NCI-H460 (cell line): Measurements from ENCODE around the gene SEMA5A. TPM values are rescaled to one million over a fixed set of nuclear protein-coding genes. Genes with fewer than 3 reads are reported as not detected.

Experiments used
- DNase-seq: peaks from one replicate; pipeline ENCODE4 v3.0.0-alpha.2; 2016; ENCODE audit warnings: low read depth; ENCODE audit errors: extremely low read depth
- total RNA-seq: library from RNA; depleted of rRNA; stranded (reverse); fragments of >200 nt; shearing (Covaris generic); gene quantifications from 2 replicates; pipeline ENCODE4 v1.2.3, GENCODE V29; 2014

The SEMA5A gene
- total RNA-seq, 1 experiment from 2014 or later = 5.3 TPM

DNA sequence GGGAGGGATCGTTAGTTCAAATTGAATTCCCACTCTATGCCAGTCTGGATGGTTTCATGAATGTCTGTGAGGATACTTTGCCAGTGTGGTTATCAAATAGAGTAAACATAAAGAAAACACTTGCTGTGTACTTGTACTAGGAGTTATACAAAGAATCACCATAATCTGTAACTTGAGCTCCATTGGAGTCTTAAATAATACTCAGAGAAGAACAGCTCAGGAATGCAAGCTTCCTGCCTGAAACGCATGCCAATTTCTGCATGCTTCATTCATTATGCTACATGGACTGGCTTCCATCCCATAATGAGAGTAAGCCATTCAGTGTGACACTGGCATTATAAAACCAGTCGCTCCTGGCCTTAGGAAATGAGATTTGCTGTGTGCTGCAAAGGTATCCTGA, 351.4 kb downstream of the SEMA5A start:
- DNase-seq = no peak

DNA sequence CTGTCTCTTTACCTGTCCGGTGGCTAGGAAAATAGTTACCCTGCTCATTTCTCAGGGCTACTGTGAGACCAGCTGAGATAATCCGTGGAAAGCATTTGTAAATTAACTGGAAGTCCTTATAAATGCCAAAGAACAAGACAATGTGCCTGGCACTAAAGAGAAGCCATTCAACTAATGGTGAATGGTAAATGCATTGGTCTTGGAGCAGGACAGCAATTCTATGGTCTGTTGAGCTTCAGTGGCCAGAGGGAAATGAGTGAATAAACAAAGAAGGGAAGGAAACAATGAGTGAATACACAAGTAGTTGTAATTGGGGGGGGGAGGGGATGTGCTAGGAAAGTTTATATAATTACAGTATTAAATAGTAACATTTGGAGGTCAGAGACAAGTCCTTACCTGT, 353.6 kb downstream of the SEMA5A start:
- no peak for DNase-seq

DNA sequence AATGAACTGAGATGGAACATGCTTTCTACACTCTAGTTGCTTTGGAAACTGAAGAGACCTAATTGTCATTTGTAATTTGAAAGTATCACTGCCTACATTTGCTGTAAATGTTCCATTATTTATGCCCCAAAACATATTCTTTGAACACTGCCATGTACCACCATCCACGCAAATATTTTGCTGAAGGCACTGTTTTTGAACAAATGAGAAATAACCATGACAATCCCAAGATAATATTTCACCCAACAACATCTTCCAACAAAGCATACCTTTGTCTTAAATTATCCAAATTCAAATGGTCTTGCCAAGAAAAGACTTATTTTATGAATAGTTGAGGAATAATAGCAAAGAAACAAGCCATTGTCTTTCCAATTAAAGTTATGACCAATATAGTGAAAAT, 356.2 kb downstream of the SEMA5A start:
- no peak for DNase-seq

DNA sequence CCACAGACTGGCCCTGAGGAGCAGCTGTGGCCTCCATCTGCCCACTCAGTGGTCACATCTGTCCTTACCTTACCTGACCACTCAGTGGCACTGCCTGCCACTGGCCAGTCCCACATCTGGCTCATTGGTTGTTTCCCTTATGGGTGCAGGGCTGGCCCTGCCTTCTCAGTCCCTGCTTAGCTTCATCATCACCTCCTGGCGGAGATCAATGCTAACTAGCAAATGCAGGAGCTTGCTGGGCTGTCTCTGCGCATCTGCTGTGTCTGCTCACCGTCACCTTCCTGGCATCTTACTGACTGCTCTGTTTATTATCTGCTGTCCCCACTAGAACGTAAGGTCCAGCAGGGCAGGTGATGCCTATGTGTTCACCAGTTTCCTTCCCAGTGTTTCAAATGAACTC, 356.9 kb downstream of the SEMA5A start:
- no peak for DNase-seq

DNA sequence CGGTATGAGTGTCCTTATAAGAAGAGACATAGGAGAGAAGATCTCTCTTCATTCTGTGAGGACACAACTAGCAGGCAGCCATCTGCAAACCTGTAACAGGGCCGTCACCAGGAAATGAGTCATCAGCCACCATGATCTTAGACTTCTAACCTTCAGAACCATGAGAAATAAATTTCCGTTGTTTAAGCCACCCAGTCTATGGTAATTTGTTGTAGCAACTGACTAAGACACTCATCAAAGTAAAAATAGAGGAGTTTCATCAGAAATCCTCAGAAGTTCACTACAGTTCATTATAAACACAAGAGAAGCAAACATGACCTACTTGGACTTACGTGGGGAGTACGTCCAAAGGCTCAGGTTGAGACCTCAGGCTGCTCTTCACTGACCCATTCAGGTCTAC, 357.7 kb downstream of the SEMA5A start:
- DNase-seq = no peak

DNA sequence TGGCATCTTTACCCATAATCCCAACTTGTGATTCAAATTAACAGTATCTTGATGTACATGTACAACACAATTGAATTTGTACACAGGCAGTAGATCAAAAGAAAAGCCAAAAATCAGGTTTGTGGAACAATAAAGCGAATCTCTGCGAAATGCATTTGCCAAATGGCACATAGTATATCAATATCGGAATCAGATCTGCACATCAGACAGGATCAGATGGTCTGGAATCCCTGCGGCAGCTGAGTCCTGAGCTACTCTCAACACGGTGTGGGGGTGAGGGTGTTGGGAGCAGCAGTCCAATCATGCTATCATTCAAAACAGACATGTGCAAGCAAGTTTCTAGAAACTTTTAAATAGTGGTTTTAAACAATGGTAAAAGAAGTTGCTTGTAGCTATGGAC, 358.3 kb downstream of the SEMA5A start:
- DNase-seq = no peak

DNA sequence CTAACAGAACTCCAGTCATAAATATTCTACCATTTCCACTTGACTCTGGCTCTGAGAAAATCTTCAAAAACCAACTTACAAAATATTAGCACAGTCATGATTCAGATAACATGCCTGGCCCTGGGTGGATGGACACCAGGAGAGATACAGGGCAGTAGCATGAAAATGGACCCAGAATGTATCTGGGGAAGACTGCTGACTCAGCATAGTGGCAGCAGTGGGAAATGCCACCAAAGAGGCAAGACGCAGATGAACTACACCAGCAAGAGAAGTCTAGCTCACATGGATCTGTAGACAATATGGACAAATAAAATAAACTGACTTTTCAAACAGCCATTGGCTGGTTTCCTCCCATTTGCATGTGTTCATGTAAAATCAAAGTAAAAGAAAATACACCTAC, 359.8 kb downstream of the SEMA5A start:
- no peak for DNase-seq

DNA sequence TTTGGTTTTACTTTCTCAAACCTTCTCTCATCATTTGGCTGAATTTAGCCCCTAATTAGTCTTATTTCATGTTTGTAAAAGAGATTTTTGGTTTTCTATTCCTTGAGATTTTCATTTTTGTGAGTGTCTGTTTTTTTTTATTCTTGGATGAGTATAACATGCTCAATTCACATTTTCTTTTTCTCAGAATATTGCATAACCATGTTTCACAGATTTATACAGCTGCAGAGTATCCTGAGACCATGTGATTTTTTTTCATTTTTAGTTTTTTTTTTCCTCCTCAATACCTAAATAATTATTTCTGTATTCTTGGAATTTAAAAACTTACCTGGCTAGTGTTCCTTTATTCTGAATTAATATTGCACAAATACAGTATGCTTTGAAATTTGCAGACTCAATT, 361.9 kb downstream of the SEMA5A start:
- DNase-seq = no peak

DNA sequence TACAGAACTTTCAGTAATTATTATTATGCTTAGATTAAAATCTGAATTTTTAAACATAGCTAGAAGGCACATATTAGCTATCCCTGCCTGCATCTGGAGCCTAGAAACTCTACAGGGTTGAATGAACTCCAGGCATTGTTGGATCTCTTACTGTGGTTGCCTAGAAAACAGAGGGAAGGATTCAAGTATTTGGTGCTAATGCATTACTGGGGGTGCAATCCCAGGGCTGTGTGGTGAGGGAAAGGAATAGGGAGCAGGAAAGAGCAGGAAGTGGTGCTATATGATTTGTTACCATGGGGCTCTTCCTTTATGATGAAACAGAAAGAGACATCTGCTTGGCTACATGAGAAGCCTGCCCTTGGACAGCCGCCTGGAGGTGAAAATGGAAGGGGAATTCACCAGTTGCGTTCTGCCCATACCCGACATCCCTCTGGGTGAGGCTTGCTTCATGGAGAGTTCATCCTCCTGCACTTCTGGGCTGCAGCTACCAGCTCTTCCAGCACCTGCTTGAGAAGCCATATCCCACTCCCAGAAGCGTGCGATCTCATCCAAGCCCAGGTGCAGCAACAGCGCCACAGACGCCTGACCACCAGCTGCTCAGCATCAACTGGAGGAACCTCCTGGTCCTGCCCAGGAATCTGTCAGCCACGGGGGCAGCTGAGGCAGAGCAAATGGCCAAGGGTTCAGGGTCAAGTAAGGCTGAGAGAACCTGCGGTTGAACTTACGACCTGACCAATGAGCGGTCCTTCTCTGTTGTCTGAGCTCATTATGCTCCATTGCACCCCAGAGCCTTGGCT, 362.8 kb downstream of the SEMA5A start:
- DNase-seq = no peak

DNA sequence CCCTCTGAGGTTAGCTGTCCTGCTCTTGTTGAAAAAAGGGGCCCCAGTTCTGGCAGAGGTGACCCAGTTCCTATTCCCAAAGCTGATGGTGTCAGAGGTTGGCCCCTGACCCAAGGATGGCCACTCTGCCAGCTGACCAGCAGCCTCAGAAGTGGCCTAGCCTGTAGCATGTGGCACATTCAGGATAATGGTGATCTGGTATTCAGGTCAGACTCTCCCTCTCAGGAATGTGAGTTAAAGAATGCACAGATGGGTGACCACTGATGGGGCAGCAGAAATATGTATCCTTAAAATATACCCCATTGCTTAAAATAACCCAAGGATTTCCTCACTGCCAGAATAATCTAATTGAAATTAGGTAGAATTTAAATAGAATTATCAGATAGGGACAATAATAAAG, 369.2 kb downstream of the SEMA5A start:
- no peak for DNase-seq

DNA sequence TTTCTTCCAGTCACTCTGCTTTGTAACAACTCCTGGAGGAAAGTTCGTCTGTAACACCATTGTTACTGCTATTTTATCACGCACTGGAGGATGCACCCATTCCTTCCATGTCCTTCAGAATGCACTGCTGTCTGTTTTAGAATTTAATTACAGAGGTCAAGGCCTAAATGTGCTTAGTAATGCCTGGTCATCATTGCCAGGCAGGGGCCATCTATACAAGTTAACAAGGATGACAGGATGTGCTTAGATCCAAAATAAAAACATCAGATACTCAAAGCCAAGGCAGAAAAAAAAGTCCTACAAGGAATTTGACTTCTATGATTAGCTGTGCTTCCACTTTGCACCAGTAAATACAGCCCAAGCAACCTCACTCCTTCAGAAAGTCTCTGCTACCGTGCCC, 371.4 kb downstream of the SEMA5A start:
- DNase-seq = no peak

DNA sequence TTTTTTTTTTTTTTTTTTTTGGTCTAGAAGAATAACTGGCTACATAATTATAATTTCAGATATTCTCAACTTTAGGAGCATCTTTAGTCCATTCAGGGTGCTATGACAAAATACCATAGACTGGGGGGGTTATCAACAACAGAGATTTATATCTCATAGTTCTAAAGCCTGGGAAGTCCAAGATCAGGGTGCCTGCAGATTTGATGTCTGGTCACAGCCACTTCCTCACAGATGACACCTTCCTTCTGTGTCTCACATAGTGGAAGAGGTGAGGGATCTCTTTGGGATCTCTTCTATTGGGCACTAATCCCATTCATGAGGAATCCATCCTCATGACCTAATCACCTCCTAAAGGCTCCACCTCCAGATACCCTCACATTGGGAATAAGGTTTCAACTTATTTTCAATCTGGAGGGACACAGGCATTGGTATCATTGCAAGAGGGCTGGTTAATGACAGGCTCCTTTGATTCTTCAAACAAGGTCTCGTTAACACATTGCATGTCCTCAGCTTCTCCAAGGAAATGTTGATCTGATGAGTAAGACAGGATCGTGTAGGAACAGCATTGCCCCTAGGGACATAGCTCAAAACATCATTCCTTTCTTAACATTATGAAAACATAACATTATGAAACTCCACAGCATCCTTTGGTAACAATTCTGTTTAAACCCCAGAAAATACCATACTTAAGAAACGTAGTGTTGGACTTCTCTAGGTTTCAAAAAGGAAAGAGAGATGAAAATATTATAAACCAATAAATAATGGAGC, 372.4 kb downstream of the SEMA5A start:
- DNase-seq = no peak

DNA sequence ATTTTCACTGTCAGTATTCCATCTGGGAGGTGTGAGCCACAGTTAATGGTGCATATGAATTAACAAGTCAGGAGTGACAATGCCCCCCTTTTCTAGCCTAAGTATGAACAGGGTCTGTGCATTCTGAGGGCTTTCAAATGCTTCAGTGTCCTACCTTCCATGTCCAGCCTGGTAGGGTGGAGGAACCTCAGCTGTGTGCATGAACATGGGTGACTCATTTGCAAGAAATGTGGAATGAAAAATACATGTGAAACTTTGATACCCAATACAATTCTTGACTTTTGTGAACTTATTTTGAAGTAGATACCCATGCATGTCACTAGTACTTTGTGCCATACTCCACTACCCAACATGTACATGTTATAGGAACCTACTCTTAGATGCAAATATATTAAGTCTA, 375.8 kb downstream of the SEMA5A start:
- DNase-seq = no peak

DNA sequence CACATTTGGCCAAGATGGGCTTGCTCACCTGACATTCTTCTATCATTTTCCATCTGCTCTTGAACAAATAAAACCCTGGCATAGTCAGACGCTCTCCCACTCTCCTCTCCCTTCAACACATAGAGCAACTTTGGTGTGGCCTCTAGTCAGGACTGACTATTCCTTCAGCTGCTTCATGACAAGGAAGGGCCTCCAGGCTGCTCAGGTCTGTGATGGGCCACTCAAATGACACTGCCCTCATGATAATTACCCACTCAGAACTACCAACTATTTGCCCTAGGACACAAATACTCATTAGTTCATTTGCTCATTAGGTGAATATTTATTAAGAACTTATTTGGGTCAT, 376.3 kb downstream of the SEMA5A start:
- no peak for DNase-seq

DNA sequence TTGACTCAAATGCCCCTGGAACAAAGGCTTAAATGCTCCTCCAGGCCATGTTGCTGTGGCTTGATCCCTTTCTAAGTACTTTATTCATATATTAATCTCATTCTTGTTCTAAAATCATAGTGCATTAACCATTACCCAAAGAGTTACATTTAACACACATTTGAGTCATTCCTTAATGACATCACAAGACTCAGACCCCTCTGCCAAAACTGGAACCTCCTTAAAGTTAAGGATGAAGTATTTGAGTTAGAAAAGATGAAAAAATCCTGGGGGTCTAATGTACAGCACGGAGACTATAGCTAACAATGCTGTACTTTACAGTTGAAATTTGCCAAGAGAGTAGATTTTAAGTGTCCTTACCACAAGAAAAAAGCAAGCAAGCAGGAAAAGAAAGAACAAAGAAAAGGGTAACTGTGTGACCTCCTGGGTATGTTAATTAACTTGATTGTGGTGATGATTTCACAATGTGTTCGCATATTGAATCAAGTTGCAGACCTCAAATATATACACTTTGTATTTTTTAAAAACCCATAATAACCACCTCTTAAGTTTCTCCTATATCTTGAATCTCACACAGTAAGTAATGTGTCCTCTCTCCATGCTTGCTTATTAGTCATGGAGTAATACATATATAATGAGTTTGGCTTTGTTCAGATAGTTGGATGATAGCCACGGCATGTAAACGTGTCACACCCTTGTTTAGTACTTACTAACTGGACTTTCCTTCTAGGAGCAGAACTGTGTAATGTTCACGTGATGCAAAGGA, 376.9 kb downstream of the SEMA5A start:
- no peak for DNase-seq

DNA sequence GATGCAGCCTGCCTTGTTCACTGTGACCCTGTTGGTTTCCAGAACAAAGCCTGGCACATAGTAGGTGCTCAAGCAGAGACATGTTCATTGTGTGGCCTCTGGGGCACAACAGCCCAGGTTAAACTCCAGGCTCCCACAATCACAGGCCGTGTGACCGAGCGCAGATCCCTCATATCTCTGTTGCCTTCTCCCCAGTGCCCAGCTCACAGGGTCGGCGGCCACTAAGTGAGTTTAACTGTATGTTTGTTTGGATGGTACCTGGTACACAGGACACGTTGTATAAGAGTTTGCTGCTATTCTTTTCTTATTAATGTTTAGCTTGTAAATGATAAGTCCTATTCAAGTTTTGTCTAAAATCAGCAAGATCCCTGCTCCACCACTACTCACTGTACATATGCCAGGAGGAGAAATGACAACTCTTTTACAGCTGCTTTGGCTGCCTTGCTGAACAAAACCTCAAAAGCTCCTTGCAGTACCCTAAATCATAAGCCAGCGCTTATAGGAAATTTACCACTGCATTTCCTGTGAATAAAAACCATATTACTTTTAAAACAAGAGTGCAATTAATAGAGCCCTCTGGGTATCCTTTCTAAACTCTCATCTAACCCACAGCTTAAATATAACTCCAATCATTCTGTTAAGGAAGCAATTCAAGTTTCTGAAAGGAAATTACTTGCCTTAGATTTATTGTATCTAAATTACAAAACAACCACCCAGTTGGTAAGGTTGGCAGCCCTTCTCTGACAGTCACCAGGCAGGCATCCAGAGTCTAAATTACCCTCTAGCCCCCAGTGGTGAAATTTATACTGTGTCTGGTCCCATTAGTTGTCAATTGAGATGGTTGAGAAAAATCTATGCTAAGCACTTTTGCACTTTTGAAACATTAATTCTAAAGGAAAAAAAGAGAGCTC, 379.4 kb downstream of the SEMA5A start:
- no peak for DNase-seq

DNA sequence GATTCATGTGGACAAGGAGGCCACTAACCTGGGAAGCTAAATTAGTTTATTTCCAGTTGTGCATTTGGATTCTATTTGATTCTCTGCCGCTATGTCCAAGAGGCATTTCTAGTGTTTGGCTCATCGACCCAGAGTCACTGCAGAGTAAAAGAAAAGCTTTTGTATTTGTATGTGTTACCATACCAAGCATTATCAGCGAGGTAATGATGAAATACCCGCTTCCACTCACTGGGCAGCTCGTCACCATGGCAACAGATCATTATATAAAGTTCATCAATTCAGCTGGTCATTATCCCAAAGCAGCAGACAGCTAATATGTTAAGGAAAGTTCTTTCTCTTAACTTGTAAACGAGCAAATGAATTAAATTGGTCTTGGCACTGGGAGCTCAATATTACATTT, 380.3 kb downstream of the SEMA5A start:
- DNase-seq = no peak

DNA sequence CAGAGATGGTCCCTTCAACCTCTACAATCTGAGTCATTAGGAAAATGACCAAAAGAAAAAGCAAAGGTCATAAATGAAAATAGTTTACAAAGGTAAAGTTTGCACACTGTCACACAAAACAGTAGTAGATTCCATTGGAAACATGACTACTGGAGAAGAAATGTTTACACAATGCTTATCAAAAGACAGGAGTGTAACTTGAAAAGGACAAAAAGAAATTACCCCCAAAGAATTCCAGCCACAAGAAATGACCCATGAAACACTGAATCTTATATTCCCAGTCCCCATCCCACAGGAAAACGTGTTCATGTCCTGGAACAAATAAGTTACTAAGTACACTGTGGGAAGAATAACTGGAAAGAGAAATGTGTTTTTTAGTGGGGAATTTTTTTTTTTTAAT, 385.1 kb downstream of the SEMA5A start:
- no peak for DNase-seq

DNA sequence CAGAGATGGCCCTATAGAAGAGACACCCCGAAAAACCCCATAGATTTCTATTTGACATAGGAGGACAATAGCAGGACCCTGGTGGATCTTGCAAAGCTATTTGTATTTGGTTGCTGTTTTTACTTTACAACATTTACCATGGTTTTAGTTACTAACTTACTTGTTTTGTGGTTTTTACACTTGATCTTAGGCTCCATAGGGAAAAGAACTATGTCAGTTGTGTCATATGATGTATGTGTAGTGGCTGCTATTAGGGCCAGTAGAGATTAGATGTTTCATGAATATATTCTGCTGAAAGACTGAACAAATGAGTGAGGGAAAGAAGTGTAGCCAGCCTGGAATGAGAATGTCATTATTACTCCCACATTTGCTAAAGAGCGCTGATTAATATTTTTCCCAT, 388.1 kb downstream of the SEMA5A start:
- DNase-seq = no peak

DNA sequence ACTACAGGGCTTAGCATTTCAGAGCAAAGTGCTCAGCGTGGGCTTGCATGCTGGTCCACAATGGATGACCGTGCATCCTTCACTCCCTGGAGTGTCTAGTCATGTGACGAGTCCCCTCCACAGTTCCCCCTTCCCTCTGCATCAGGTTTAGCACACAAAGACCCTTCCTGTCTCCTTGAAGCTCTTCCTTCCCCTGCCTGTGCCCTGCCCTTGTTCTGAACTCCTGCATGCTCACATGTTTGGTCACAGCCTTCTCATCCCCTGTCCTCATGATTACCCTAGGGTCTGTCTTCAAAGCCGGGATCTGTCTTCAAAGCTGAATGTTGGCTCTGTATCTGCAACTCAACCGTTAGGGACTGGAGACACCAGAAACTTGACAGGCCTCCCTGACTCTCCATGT, 388.9 kb downstream of the SEMA5A start:
- DNase-seq = no peak

DNA sequence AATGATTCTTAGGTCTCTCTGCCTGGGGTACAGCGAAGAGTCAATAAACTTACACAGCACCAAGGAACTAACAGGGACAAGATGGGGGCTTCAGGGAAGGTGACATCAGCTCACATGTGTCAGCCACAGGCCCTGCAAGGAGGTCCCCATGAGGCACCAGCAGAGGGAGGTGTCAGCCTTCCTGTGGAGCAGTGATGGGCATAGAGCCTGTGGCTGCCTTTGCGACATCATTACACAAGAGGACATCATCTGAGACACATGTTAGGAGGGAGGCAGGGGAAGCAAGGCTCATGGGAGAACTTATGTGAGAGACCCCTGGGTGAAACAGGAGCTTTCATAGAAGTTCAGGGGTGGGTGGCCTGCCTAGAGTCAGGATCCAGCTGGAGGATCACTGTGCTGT, 389.6 kb downstream of the SEMA5A start:
- DNase-seq = peak; percentile 67
